Measurements from ENCODE around the gene B2M. TPM values are rescaled to one million over a fixed set of nuclear protein-coding genes. Genes with fewer than 3 reads are reported as not detected.

Gene B2M
- total and polyA plus RNA-seq, 2 of the 13 experiments (the other 11 are each of a cell fraction or from before 2014, with no cell fraction given) = 784 to 857 TPM

DNA sequence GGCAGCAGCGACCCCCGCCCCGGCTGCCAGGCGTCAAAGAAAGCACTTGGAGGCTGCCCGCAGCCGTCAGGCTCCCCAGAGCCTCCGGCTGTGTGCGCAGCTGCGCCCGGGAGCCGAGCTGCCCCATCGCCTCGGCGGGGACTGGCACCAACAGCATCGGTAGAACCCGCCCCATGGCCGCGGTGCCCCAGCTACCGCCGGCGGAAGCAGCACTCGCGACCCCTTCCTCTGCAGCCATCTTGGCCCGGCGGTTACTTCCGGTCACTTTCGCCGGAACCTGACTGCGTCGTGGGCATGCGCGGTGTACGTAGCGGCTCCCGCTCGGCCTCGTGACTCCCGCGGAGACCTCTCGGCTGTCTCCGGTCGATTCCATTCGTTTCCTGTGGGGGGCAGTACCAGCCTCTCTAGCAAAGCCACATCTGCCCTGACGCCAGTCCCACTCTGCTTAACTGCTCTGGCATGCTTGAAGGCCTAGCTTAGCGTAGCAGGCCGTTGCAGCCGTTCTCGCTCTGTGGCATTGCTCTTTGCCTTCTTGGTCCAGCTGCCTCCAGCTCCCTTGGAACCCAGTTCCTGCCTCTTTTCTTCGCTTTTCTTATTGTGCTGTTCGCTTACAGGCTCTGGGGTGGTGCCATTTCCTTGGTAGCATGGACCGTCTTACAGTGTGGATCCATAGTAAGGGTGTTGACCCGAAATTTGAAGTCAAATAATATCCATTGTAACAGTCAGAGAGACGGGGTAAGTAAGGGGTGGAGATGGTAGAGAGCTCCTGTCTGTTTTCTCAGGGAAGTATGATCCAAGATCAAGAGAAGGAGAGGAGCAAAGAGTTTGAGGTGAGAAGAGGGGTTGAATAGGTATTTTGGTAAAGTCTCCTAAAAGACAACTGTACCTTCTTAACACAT, 47.7 kb upstream of the B2M start, which contains the start of gene SPG11 (continued):
- TF ChIP-seq, protein P1, sequence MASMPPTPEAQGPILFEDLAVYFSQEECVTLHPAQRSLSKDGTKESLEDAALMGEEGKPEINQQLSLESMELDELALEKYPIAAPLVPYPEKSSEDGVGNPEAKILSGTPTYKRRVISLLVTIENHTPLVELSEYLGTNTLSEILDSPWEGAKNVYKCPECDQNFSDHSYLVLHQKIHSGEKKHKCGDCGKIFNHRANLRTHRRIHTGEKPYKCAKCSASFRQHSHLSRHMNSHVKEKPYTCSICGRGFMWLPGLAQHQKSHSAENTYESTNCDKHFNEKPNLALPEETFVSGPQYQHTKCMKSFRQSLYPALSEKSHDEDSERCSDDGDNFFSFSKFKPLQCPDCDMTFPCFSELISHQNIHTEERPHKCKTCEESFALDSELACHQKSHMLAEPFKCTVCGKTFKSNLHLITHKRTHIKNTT (CRISPR knock-in tag; IDR thresholded peaks at IDR 0.05) = no peak
- TF ChIP-seq SMARCC2 (IDR thresholded peaks at IDR 0.05) = no peak
- TF ChIP-seq THAP9 (CRISPR knock-in tag; IDR thresholded peaks at IDR 0.05; ENCODE audit: borderline replicate concordance) = peak; percentile 96
- peak; percentile 83 for TF ChIP-seq BATF2 (CRISPR knock-in tag; IDR thresholded peaks at IDR 0.05)
- TF ChIP-seq ZKSCAN1 (IDR thresholded peaks at IDR 0.05; ENCODE audit: low read length) = no peak
- TF ChIP-seq, protein P2, sequence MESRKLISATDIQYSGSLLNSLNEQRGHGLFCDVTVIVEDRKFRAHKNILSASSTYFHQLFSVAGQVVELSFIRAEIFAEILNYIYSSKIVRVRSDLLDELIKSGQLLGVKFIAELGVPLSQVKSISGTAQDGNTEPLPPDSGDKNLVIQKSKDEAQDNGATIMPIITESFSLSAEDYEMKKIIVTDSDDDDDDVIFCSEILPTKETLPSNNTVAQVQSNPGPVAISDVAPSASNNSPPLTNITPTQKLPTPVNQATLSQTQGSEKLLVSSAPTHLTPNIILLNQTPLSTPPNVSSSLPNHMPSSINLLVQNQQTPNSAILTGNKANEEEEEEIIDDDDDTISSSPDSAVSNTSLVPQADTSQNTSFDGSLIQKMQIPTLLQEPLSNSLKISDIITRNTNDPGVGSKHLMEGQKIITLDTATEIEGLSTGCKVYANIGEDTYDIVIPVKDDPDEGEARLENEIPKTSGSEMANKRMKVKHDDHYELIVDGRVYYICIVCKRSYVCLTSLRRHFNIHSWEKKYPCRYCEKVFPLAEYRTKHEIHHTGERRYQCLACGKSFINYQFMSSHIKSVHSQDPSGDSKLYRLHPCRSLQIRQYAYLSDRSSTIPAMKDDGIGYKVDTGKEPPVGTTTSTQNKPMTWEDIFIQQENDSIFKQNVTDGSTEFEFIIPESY (CRISPR knock-in tag; IDR thresholded peaks at IDR 0.05) = peak; percentile 52
- no peak; the same call in 1 of the 2 replicates for TF ChIP-seq ZSCAN22 (CRISPR knock-in tag; IDR thresholded peaks at IDR 0.05)
- no peak; the same call in 1 of the 2 replicates for TF ChIP-seq ZNF441 (CRISPR knock-in tag; IDR thresholded peaks at IDR 0.05; ENCODE audit: borderline replicate concordance)
- no peak for TF ChIP-seq SP5 (CRISPR knock-in tag; IDR thresholded peaks at IDR 0.05; ENCODE audit: borderline replicate concordance, low read depth)
- peak; percentile 91 for TF ChIP-seq ZFAT (CRISPR knock-in tag; conservative IDR thresholded peaks at IDR 0.05)
- TF ChIP-seq FOSL2 (CRISPR knock-in tag; IDR thresholded peaks at IDR 0.05) = peak; percentile 53
- TF ChIP-seq ZNF3 (CRISPR knock-in tag; IDR thresholded peaks at IDR 0.05) = no peak; the same call in 1 of the 2 replicates
- TF ChIP-seq ZNF724P (CRISPR knock-in tag; IDR thresholded peaks at IDR 0.05; ENCODE audit: borderline replicate concordance) = peak; percentile 77
- peak; percentile 72; the same call in 1 of the 2 replicates for TF ChIP-seq GTF3A (CRISPR knock-in tag; conservative IDR thresholded peaks at IDR 0.05)
- TF ChIP-seq DNMT3B (CRISPR knock-in tag; conservative IDR thresholded peaks at IDR 0.05) = peak; percentile 19; the same call in 1 of the 2 replicates
